Breast epithelium (tissue), 4 donors: ENCODE data around the gene TRMT10B. TPM values are rescaled to one million over a fixed set of nuclear protein-coding genes. Genes with fewer than 3 reads are reported as not detected.
A peak's percentile ranks its signal among the peaks of the same experiment; 100 is the strongest.

ENCODE experiments used
- DNase-seq, 2 donors: peaks; one replicate each; pipeline ENCODE4 v3.0.0-alpha.2; 2019; ENCODE audit warnings: low spot score in 2 of 2
- H3K27ac ChIP-seq, 2 donors: fragments of 200-600 bp; sonication (generic) in 1 of 2; one replicate each; pipeline ENCODE4 v1.5.1; 2016 to 2019; ENCODE audit warnings: mild to moderate bottlenecking in 1 of 2
- H3K27me3 ChIP-seq, 2 donors: fragments of 200-600 bp; sonication (generic) in 1 of 2; one replicate each; pipeline versions ENCODE4 v1.5.1 to v1.6.0; 2017 to 2019; ENCODE audit warnings: control low read depth in 1 of 2, mild to moderate bottlenecking in 1 of 2
- H3K36me3 ChIP-seq: fragments of 200-600 bp; one replicate; pipeline ENCODE4 v1.5.1; 2019
- H3K4me1 ChIP-seq, 2 donors: fragments of 200-600 bp; sonication (generic); one replicate each; pipeline ENCODE4 v1.5.1; 2016 to 2019; ENCODE audit warnings: control low read depth in 1 of 2
- H3K4me3 ChIP-seq, 3 donors: fragments of 200-600 bp; sonication (generic); 1 replicate in 2 of 3; 2 replicates in 1 of 3; pipeline ENCODE4 v1.5.1; 2016 to 2019; ENCODE audit warnings: mild to moderate bottlenecking in 3 of 3, moderate library complexity in 2 of 3
- H3K9me3 ChIP-seq, 2 donors: fragments of 200-600 bp; sonication (generic) in 1 of 2; one replicate each; pipeline ENCODE4 v1.5.1; 2016 to 2019; ENCODE audit warnings: control low read depth in 1 of 2
- CTCF ChIP-seq, 3 donors: fragments of 450-650 bp; IDR thresholded peaks; one replicate each; pipeline ENCODE4 v1.5.1; 2016 to 2017; ENCODE audit warnings: antibody characterized with exemption in 3 of 3, mild to moderate bottlenecking in 3 of 3, moderate library complexity in 3 of 3
- POLR2A ChIP-seq: fragments of 450-650 bp; IDR thresholded peaks from one replicate; pipeline ENCODE4 v1.6.1; 2016; ENCODE audit warnings: antibody characterized with exemption, mild to moderate bottlenecking, moderate library complexity
- POLR2AphosphoS5 ChIP-seq, 3 donors: sonication (generic); formaldehyde crosslinking; IDR thresholded peaks; one replicate each; pipeline ENCODE4 v1.6.1; 2017; ENCODE audit warnings: antibody characterized with exemption in 3 of 3
- intact Hi-C: fragments of 100-400 bp; cut with DNase I; formaldehyde crosslinking; loops from one replicate; pipeline ENCODE4 v1.15.1; 2023; ENCODE audit warnings: low total_unique reads
- total RNA-seq, 3 donors: library from RNA; depleted of rRNA; stranded (reverse); fragments of >200 nt; gene quantifications; one replicate each; pipeline ENCODE4 v1.1.0, GENCODE V29; 2016

The TRMT10B gene
- total RNA-seq, 3 donors from 2014 or later: 6.7 to 12.1 (median 11.1) TPM

- Histone ChIP-seq H3K27me3 (no peaks in the 10 kb centered on the region), H3K4me1 (no peaks in the 10 kb centered on the region), H3K4me3 (no peak overlapping the region), H3K36me3 (no peaks in the 10 kb centered on the region), H3K27ac (no peak overlapping the region), H3K9me3 (no peaks in the 10 kb centered on the region)
- no peak for TF ChIP-seq POLR2AphosphoS5 (IDR thresholded peaks at IDR 0.05)
- TF ChIP-seq POLR2A: no peak
- no peak for TF ChIP-seq CTCF (IDR thresholded peaks at IDR 0.05)
- intact Hi-C loops: no loop called here
- DNase-seq: no peak
Measured at GRCh38 chr9:37796232-37796631, 42.6 kb downstream of the TRMT10B start.

- Histone ChIP-seq H3K27me3 (no peaks in the 10 kb centered on the region), H3K9me3 (no peaks in the 10 kb centered on the region), H3K4me1 (peaks cover 0 to 13% of the 10 kb centered on the region in 2 donors), H3K36me3 (no peaks in the 10 kb centered on the region), H3K27ac (no peak overlapping the region), H3K4me3 (no peak overlapping the region)
- no peak for DNase-seq
- TF ChIP-seq CTCF (IDR thresholded peaks at IDR 0.05) (no peak), POLR2AphosphoS5 (IDR thresholded peaks at IDR 0.05) (no peak), POLR2A (no peak)
- intact Hi-C loops: no loop called here
Measured at GRCh38 chr9:37798677-37799076, 45.1 kb downstream of the TRMT10B start.

GRCh38 chr9:37800631-37801286 is 47.2 kb downstream of the TRMT10B start, which contains the start of gene DCAF10:
Gene DCAF10, plus strand, starts transcription at chr9:37800797. Its CDS starts 70 bp downstream, at chr9:37800867.
- TF ChIP-seq POLR2A (peak; percentile 42), CTCF (IDR thresholded peaks at IDR 0.05) (peak in 1 of 3 donors; percentile 15), POLR2AphosphoS5 (IDR thresholded peaks at IDR 0.05) (peak; percentile 74 to 89 (median 88))
- peak; percentile 71 to 87 for DNase-seq
- Histone ChIP-seq H3K27ac (peak within 1 kb of the TSS; percentile 91 to 93), H3K27me3 (no peaks in the 10 kb centered on the region), H3K36me3 (no peaks in the 10 kb centered on the region), H3K4me3 (peak within 1 kb of the TSS; percentile 94 to 97 (median 95)), H3K4me1 (peaks cover 0 to 13% of the 10 kb centered on the region in 2 donors), H3K9me3 (no peaks in the 10 kb centered on the region)
- intact Hi-C loops: no loop called here

- H3K27me3 ChIP-seq: no peaks in the 10 kb centered on the region
- TF ChIP-seq POLR2A (no peak), CTCF (IDR thresholded peaks at IDR 0.05) (no peak), POLR2AphosphoS5 (IDR thresholded peaks at IDR 0.05) (no peak)
- intact Hi-C loops: no loop called here
- H3K9me3 ChIP-seq: no peaks in the 10 kb centered on the region
- no peak for DNase-seq
- H3K4me3 ChIP-seq: peak overlapping the region; percentile 94 to 97 (median 95)
- H3K4me1 ChIP-seq: peaks cover 0 to 13% of the 10 kb centered on the region in 2 donors
- H3K27ac ChIP-seq: peak overlapping the region; percentile 91 to 93
- H3K36me3 ChIP-seq: no peaks in the 10 kb centered on the region
Measured at GRCh38 chr9:37801287-37801850, 47.8 kb downstream of the TRMT10B start.
